Astrocyte (in vitro differentiated cells and primary cell): ENCODE results near the gene FGD2. TPM values are rescaled to one million over a fixed set of nuclear protein-coding genes. Genes with fewer than 3 reads are reported as not detected.

ENCODE experiments used
- DNase-seq: peaks from one replicate; pipeline ENCODE4 v3.0.0-alpha.2; 2010; ENCODE audit warnings: low read depth
- FAIRE-seq: peaks from 2 replicates; lab custom pipeline; 2011; peaks lifted over from hg19 to GRCh38; lab: Jason Lieb, UNC
- H2AFZ ChIP-seq: 2 replicates; pipeline ENCODE4 v1.6.0; 2012; ENCODE audit warnings: low read depth, low read length, inconsistent platforms
- H3K27ac ChIP-seq: 2 replicates; pipeline ENCODE4 v1.5.1; 2011; ENCODE audit warnings: low read depth, low read length, inconsistent platforms
- H3K27me3 ChIP-seq: 2 replicates; pipeline ENCODE4 v1.6.0; 2011; ENCODE audit warnings: low read length, inconsistent platforms; ENCODE audit not compliant: insufficient read depth
- H3K36me3 ChIP-seq: 2 replicates; pipeline ENCODE4 v1.5.1; 2011; ENCODE audit warnings: low read length, inconsistent platforms; ENCODE audit not compliant: insufficient read depth
- H3K4me1 ChIP-seq: 2 replicates; pipeline ENCODE4 v1.5.1; 2011; ENCODE audit warnings: low read length, inconsistent platforms; ENCODE audit not compliant: insufficient read depth
- H3K4me2 ChIP-seq: 2 replicates; pipeline ENCODE4 v1.6.0; 2012; ENCODE audit warnings: low read length, inconsistent platforms
- H3K4me3 ChIP-seq: 2 replicates; pipeline ENCODE4 v1.5.1; 2011; ENCODE audit warnings: low read depth, mild to moderate bottlenecking, low read length, inconsistent platforms; ENCODE audit not compliant: insufficient read depth
- H3K79me2 ChIP-seq: 2 replicates; pipeline ENCODE4 v1.6.0; 2012; ENCODE audit warnings: mild to moderate bottlenecking, low read length, inconsistent platforms; ENCODE audit not compliant: insufficient read depth
- H3K9ac ChIP-seq: 2 replicates; pipeline ENCODE4 v1.6.0; 2012; ENCODE audit warnings: mild to moderate bottlenecking, low read length, inconsistent platforms
- H3K9me3 ChIP-seq: 2 replicates; pipeline ENCODE4 v1.5.1; 2012; ENCODE audit warnings: low read depth, mild to moderate bottlenecking, low read length, inconsistent platforms; ENCODE audit not compliant: insufficient read depth
- H4K20me1 ChIP-seq: 2 replicates; pipeline ENCODE4 v1.6.0; 2012; ENCODE audit warnings: low read length, inconsistent platforms; ENCODE audit not compliant: insufficient read depth
- H3K27ac Mint-ChIP-seq: one replicate; pipeline ENCODE4 v1.8.0; 2021; ENCODE audit warnings: mild to moderate bottlenecking, mixed read lengths; ENCODE audit not compliant: unreplicated experiment
- H3K27me3 Mint-ChIP-seq: one replicate; pipeline ENCODE4 v1.8.0; 2021; ENCODE audit warnings: low read depth, mixed read lengths; ENCODE audit not compliant: unreplicated experiment
- H3K36me3 Mint-ChIP-seq: one replicate; pipeline ENCODE4 v1.8.0; 2021; ENCODE audit warnings: low read depth, mixed read lengths; ENCODE audit not compliant: unreplicated experiment
- H3K4me1 Mint-ChIP-seq: one replicate; pipeline ENCODE4 v1.8.0; 2021; ENCODE audit warnings: low read depth, mixed read lengths; ENCODE audit not compliant: unreplicated experiment
- H3K4me3 Mint-ChIP-seq: one replicate; pipeline ENCODE4 v1.8.0; 2021; ENCODE audit warnings: mild to moderate bottlenecking, moderate library complexity, mixed read lengths; ENCODE audit not compliant: unreplicated experiment
- H3K9me3 Mint-ChIP-seq: one replicate; pipeline ENCODE4 v1.8.0; 2021; ENCODE audit warnings: mild to moderate bottlenecking, mixed read lengths; ENCODE audit not compliant: unreplicated experiment
- CTCF ChIP-seq: IDR thresholded peaks from 2 replicates; pipeline ENCODE4 v1.5.1; 2011; ENCODE audit warnings: low read depth, mild to moderate bottlenecking, inconsistent platforms, low read length, moderate library complexity; ENCODE audit not compliant: insufficient read depth
- EZH2 ChIP-seq: IDR thresholded peaks from 2 replicates; pipeline ENCODE4 v1.6.1; 2012; ENCODE audit warnings: mild to moderate bottlenecking, low read length, inconsistent platforms; ENCODE audit not compliant: insufficient read depth
- total RNA-seq: library from RNA; stranded (reverse); gene quantifications from 2 replicates; pipeline ENCODE4 v1.2.1, GENCODE V29; 2021

Gene FGD2
- total RNA-seq, 1 donor from 2014 or later = not detected

DNA sequence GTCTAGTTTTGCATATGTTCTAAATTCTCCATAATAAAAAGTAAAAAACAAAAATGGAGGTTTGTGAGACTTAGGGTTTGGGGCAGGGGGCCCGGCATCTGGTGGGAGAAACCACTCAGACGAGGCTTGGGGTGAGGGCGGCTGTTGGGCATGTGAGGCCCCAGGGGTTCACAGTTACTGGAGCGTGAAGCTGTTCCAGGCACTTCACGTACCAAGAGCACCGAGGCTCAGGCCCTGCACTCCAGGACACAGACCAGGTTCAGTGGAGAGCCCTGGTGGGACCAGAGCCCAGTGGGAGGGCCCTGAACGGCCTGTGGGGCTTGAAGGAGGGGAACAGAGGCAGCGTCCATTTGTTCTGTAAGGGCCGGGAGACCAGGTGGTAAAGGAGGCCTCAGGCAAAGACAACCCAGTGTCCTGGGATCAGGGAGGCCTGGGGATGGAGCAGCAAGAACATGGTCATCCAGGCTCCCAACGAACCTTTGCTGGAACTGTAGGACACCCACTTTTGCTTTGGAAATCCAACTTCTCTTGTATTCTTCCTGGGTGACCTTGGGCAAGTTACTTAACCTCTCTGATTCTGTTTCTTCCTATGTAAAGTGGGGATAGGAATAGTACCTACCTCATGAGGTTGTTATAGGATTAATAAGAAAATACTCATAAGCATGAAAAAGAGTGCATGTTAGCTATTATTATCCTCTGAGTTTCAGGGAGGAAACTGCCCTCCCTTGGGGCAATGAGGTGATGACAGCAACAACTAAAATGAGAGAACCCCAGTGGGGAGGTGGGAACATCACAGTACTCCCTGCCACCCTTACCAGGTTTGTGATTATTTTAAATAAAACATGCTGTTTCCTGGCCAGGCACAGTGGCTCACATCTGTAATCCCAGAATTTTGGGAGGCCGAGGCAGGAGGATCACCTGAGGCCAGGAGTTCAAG, 1.1 kb upstream of the FGD2 start:
- Histone ChIP-seq H2AFZ (no peak overlapping the region), H3K27ac (no peak overlapping the region), H4K20me1 (no peaks in the 10 kb centered on the region), H3K9ac (no peak overlapping the region), H3K4me2 (no peak overlapping the region), H3K4me3 (no peak overlapping the region), H3K4me1 (no peaks in the 10 kb centered on the region), H3K36me3 (no peaks in the 10 kb centered on the region), H3K9me3 (no peaks in the 10 kb centered on the region), H3K79me2 (no peaks in the 10 kb centered on the region), H3K27me3 (peaks cover 3% of the 10 kb centered on the region)
- no peak for DNase-seq
- peaks cover 1% of the 10 kb centered on the region for H3K4me1 Mint-ChIP-seq
- H3K4me3 Mint-ChIP-seq = no peak overlapping the region
- TF ChIP-seq CTCF (no peak), EZH2 (no peak)
- no peak for FAIRE-seq
- H3K27me3 Mint-ChIP-seq = peaks cover 16% of the 10 kb centered on the region
- peak overlapping the region; percentile 53 for H3K27ac Mint-ChIP-seq
- peaks cover 1% of the 10 kb centered on the region for H3K36me3 Mint-ChIP-seq
- H3K9me3 Mint-ChIP-seq = no peaks in the 10 kb centered on the region

DNA sequence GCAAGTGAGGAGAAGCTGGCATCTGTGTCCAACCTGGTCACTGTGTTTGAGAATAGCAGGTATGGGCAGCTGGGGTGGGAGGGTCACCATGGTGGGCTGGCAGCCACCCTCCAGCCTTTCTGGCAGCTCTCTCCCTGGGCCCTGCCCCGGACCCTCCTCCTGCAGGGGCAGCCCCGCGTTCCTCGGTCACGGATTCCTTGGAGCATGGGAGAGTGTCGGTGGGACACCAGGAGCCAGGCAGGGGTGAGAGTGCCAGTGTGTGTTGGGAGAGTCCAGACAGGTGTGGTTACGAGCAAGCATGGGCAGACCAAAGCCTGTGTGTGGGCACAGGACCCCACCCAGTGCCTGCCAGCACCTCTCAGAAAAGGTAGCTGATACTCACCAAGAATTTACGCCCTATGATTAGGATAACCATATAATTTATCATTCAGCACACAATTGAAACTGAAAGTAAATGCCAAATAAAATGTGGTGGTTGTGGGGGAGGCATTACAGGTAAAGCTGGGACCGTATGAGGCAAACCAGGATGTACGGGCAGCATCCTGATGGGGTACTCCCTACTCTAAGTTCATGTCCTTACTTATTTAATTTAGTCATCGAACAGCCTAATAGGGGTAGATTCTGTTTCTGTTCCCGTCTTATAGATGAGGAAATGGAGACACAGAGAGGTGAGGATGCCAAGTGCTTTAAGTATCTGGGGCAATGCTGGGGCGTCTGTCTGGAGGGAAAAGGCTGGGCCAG, 542 bp downstream of the FGD2 start:
- Histone ChIP-seq H3K27ac (no peak overlapping the region), H2AFZ (no peak overlapping the region), H3K79me2 (no peaks in the 10 kb centered on the region), H3K27me3 (peaks cover 3% of the 10 kb centered on the region), H4K20me1 (no peaks in the 10 kb centered on the region), H3K4me1 (no peaks in the 10 kb centered on the region), H3K36me3 (no peaks in the 10 kb centered on the region), H3K9me3 (no peaks in the 10 kb centered on the region), H3K9ac (no peak overlapping the region), H3K4me2 (no peak overlapping the region), H3K4me3 (no peak overlapping the region)
- peaks cover 3% of the 10 kb centered on the region for H3K36me3 Mint-ChIP-seq
- H3K4me3 Mint-ChIP-seq = peak overlapping the region; percentile 67
- TF ChIP-seq EZH2 = no peak
- no peak for TF ChIP-seq CTCF
- no peak overlapping the region for H3K27ac Mint-ChIP-seq
- H3K4me1 Mint-ChIP-seq = peaks cover 1% of the 10 kb centered on the region
- DNase-seq (no peak), FAIRE-seq (no peak)
- no peaks in the 10 kb centered on the region for H3K9me3 Mint-ChIP-seq
- peaks cover 13% of the 10 kb centered on the region for H3K27me3 Mint-ChIP-seq
